Naive thymus-derived CD4-positive, alpha-beta T cell (primary cell): ENCODE measurements around the gene PPME1. TPM values are rescaled to one million over a fixed set of nuclear protein-coding genes. Genes with fewer than 3 reads are reported as not detected.
"Not testable (repeated sequence)": the region's sequence is repeated elsewhere in the genome, so short reads cannot be mapped to it uniquely, and the experiment has no call there.

Source experiments
- ATAC-seq: fragments of 150-1000 bp; cut with Tn5 transposase; 2 replicates; pipeline ENCODE4 v1.10.0; 2021; ENCODE audit warnings: mild to moderate bottlenecking, moderate library complexity
- CTCF ChIA-PET: fragments of 350-600 bp; sonication (Branson Sonifier 250); formaldehyde crosslinking; loops from one replicate; lab custom pipeline; 2021; ENCODE audit warnings: antibody characterized with exemption; lab: Charles Lee
- POLR2A ChIA-PET: fragments of 350-600 bp; sonication (Branson Sonifier 250); formaldehyde crosslinking; loops from one replicate; lab custom pipeline; 2021; ENCODE audit warnings: antibody characterized with exemption, inconsistent platforms; lab: Charles Lee
- DNase-seq, 9 donors: peaks; one replicate each; pipeline versions ENCODE4 v3.0.0 to v3.0.0-alpha.2; 2020 to 2022; ENCODE audit warnings: mixed read lengths in 1 of 9
- H3K27ac ChIP-seq: one replicate; pipeline ENCODE4 v1.7.0; 2013; ENCODE audit warnings: mild to moderate bottlenecking, low read depth, low read length, moderate library complexity
- H3K27me3 ChIP-seq, 2 donors: one replicate each; pipeline ENCODE4 v1.7.0; 2013; ENCODE audit warnings: low read length in 2 of 2, mild to moderate bottlenecking in 2 of 2, moderate library complexity in 2 of 2; ENCODE audit not compliant: control insufficient read depth in 2 of 2, insufficient read depth in 2 of 2
- H3K36me3 ChIP-seq, 3 experiments: 1 replicate in 2 of 3; 2 replicates in 1 of 3; pipeline ENCODE4 v1.7.0; 2013; ENCODE audit warnings: low read length in 3 of 3, mild to moderate bottlenecking in 3 of 3, moderate library complexity in 1 of 3; ENCODE audit not compliant: insufficient read depth in 3 of 3, control insufficient read depth in 2 of 3
- H3K4me1 ChIP-seq, 2 donors: one replicate each; pipeline ENCODE4 v1.7.0; 2013; ENCODE audit warnings: low read length in 2 of 2, mild to moderate bottlenecking in 2 of 2, moderate library complexity in 1 of 2; ENCODE audit not compliant: control insufficient read depth in 2 of 2, insufficient read depth in 2 of 2
- H3K4me3 ChIP-seq: 2 replicates; pipeline ENCODE4 v1.7.0; 2013; ENCODE audit warnings: mild to moderate bottlenecking, low read length
- H3K9me3 ChIP-seq, 3 experiments: 1 replicate in 2 of 3; 2 replicates in 1 of 3; pipeline ENCODE4 v1.7.0; 2013; ENCODE audit warnings: low read length in 3 of 3; ENCODE audit not compliant: control insufficient read depth in 2 of 3
- H3K27ac Mint-ChIP-seq, 9 donors: one replicate each; pipeline ENCODE4 v1.8.0; 2020 to 2022; ENCODE audit warnings: mixed read lengths in 9 of 9, mild to moderate bottlenecking in 8 of 9, moderate library complexity in 5 of 9, inconsistent platforms in 2 of 9
- H3K27me3 Mint-ChIP-seq, 5 donors: one replicate each; pipeline ENCODE4 v1.8.0; 2021 to 2022; ENCODE audit warnings: mixed read lengths in 5 of 5, mild to moderate bottlenecking in 1 of 5
- H3K36me3 Mint-ChIP-seq, 5 donors: one replicate each; pipeline ENCODE4 v1.8.0; 2020 to 2022; ENCODE audit warnings: mixed read lengths in 5 of 5, mild to moderate bottlenecking in 3 of 5, inconsistent platforms in 1 of 5
- H3K4me1 Mint-ChIP-seq, 7 donors: one replicate each; pipeline ENCODE4 v1.8.0; 2020 to 2022; ENCODE audit warnings: mixed read lengths in 7 of 7, mild to moderate bottlenecking in 3 of 7, inconsistent platforms in 1 of 7
- H3K4me3 Mint-ChIP-seq, 10 donors: one replicate each; pipeline ENCODE4 v1.8.0; 2020 to 2022; ENCODE audit warnings: mild to moderate bottlenecking in 10 of 10, mixed read lengths in 10 of 10, moderate library complexity in 6 of 10, inconsistent platforms in 2 of 10
- H3K9me3 Mint-ChIP-seq, 11 donors: one replicate each; pipeline ENCODE4 v1.8.0; 2020 to 2022; ENCODE audit warnings: mixed read lengths in 11 of 11, mild to moderate bottlenecking in 4 of 11, inconsistent platforms in 1 of 11, moderate library complexity in 1 of 11
- intact Hi-C, 2 donors: fragments of 100-400 bp; cut with micrococcal nuclease; formaldehyde crosslinking; loops; one replicate each; pipeline ENCODE4 v1.15.1; 2023
- polyA plus RNA-seq, 2 donors: library from polyadenylated mRNA; unstranded; fragments of 300-500 nt; fragmentation: Illumina TruSeq; gene quantifications; one replicate each; pipeline ENCODE4 v1.2.3, GENCODE V29; 2021
- total RNA-seq, 6 experiments: library from RNA in 5 of 6; stranded (reverse) in 5 of 6; gene quantifications; 1 replicate in 5 of 6; 2 replicates in 1 of 6; pipeline ENCODE4 v1.2.3 and lab custom pipeline; 2021 to 2026

PPME1 gene
- total and polyA plus RNA-seq, 7 experiments from 2014 or later, result 14.6 to 41.7 (median 20.2) TPM

GRCh38 chr11:74134661-74135060 lies 36.4 kb upstream of the PPME1 start:
- CTCF ChIA-PET, result interaction anchor here (0.7 kb wide), 1 partner anchor 170 kb away, joined by 3 read pairs; no protein-coding TSS in a partner anchor
- POLR2A ChIA-PET, result no interaction called here
- H3K4me1 Mint-ChIP-seq, result no peaks in the 10 kb centered on the region
- ATAC-seq, result no peak
- peaks cover 12 to 70% (median 57%) of the 10 kb centered on the region in 5 donors for H3K36me3 Mint-ChIP-seq
- H3K27me3 Mint-ChIP-seq, result no peaks in the 10 kb centered on the region
- peaks cover 0 to 50% (median 0%) of the 10 kb centered on the region in 3 experiments for H3K36me3 ChIP-seq
- H3K4me1 ChIP-seq, result no peaks in the 10 kb centered on the region
- H3K9me3 ChIP-seq, result no peaks in the 10 kb centered on the region
- no peaks in the 10 kb centered on the region for H3K27me3 ChIP-seq
- no peak overlapping the region for H3K27ac Mint-ChIP-seq
- no peak for DNase-seq
- no peak overlapping the region for H3K27ac ChIP-seq
- peaks cover 0 to 5% (median 0%) of the 10 kb centered on the region in 11 donors for H3K9me3 Mint-ChIP-seq
- intact Hi-C loops, result no loop called here
- H3K4me3 Mint-ChIP-seq, result no peak overlapping the region
- H3K4me3 ChIP-seq, result no peak overlapping the region

DNA sequence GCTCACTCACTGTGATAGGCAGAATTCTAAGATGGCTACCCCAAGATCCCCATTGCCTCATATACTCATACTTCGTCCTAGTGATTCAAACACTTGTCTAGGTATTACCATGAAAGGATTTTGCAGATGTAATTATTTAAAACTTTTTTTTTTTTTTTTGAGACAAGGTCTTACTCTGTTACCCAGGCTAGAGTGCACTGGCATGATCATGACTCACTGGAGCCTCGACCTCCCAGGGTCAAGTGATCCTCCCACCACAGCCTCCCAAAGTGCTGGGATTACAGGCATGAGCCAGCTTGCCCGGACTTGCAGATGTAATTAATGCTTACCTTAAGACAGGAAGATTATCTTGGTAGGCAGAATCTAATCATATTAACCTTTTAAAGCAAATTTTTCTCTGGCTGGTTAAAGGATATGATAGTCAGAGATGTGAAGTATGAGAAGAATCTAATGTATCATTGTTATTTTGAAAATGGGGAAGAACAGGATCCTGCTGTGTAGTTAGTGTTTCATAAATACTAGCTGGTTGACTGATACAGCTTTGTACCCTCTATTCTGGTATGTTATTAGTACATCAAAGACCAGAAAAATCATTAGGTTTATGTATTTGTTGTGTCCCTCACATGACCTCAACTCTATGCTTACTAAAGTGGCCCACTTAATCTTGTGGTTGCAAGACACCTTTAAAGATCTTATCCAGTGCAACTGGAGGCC lies 35.8 kb upstream of the PPME1 start:
- Mint-ChIP-seq H3K4me3 (no peak overlapping the region), H3K36me3 (peaks cover 12 to 71% (median 57%) of the 10 kb centered on the region in 5 donors), H3K4me1 (no peaks in the 10 kb centered on the region), H3K9me3 (peaks cover 0 to 5% (median 0%) of the 10 kb centered on the region in 11 donors), H3K27me3 (no peaks in the 10 kb centered on the region), H3K27ac (no peak overlapping the region)
- CTCF ChIA-PET, result interaction anchor here (0.7 kb wide), 1 partner anchor 170 kb away, joined by 3 read pairs; no protein-coding TSS in a partner anchor
- intact Hi-C loops, result no loop called here
- H3K4me1 ChIP-seq, result no peaks in the 10 kb centered on the region
- H3K36me3 ChIP-seq, result peaks cover 0 to 50% (median 0%) of the 10 kb centered on the region in 3 experiments
- no peaks in the 10 kb centered on the region for H3K27me3 ChIP-seq
- no peak overlapping the region for H3K27ac ChIP-seq
- H3K4me3 ChIP-seq, result no peak overlapping the region
- H3K9me3 ChIP-seq, result no peaks in the 10 kb centered on the region
- POLR2A ChIA-PET, result no interaction called here
- no peak for ATAC-seq
- no peak for DNase-seq

- H3K27ac Mint-ChIP-seq, result no peak overlapping the region
- H3K27ac ChIP-seq, result no peak overlapping the region
- ChIA-PET POLR2A (no interaction called here), CTCF (no interaction called here)
- DNase-seq (no peak), ATAC-seq (no peak)
- H3K36me3 ChIP-seq, result peaks cover 0 to 32% (median 0%) of the 10 kb centered on the region in 3 experiments
- peaks cover 0 to 12% (median 7%) of the 10 kb centered on the region in 7 donors for H3K4me1 Mint-ChIP-seq
- H3K9me3 ChIP-seq, result no peaks in the 10 kb centered on the region
- H3K4me3 ChIP-seq, result no peak overlapping the region
- H3K27me3 Mint-ChIP-seq, result no peaks in the 10 kb centered on the region
- no peak overlapping the region for H3K4me3 Mint-ChIP-seq
- peaks cover 9 to 53% (median 35%) of the 10 kb centered on the region in 5 donors for H3K36me3 Mint-ChIP-seq
- intact Hi-C loops, result no loop called here
- no peaks in the 10 kb centered on the region for H3K9me3 Mint-ChIP-seq
- H3K4me1 ChIP-seq, result no peaks in the 10 kb centered on the region
- H3K27me3 ChIP-seq, result no peaks in the 10 kb centered on the region
Measured at GRCh38 chr11:74138021-74138420, 33.1 kb upstream of the PPME1 start.

DNA sequence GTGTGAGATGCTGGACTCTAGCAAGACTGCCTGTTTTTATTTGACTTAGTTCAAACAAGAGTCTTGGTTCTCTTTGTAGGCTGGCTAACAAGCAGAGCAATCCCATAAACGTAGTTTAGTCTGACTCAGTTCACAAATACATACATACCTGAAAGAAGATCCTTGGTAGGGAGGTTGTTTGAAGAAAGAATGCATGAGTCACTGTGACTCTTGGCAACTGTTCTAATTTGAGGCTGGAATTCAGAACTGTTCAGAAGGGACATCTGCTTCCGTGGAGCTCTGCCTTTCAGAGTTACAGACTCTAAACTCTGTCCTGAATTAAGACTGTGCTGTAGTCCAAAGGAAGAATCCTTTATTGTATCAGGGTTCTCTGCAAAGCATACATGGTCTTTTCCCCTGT lies 32.5 kb upstream of the PPME1 start:
- DNase-seq (no peak), ATAC-seq (no peak)
- H3K4me1 ChIP-seq, result no peaks in the 10 kb centered on the region
- POLR2A ChIA-PET, result no interaction called here
- intact Hi-C loops, result no loop called here
- H3K36me3 ChIP-seq, result peaks cover 0 to 27% (median 0%) of the 10 kb centered on the region in 3 experiments
- H3K36me3 Mint-ChIP-seq, result peaks cover 4 to 48% (median 29%) of the 10 kb centered on the region in 5 donors
- H3K27me3 ChIP-seq, result no peaks in the 10 kb centered on the region
- CTCF ChIA-PET, result no interaction called here
- no peaks in the 10 kb centered on the region for H3K9me3 ChIP-seq
- H3K27ac Mint-ChIP-seq, result no peak overlapping the region
- no peaks in the 10 kb centered on the region for H3K27me3 Mint-ChIP-seq
- H3K4me3 ChIP-seq, result no peak overlapping the region
- peaks cover 0 to 14% (median 8%) of the 10 kb centered on the region in 7 donors for H3K4me1 Mint-ChIP-seq
- H3K27ac ChIP-seq, result no peak overlapping the region
- no peak overlapping the region for H3K4me3 Mint-ChIP-seq
- no peaks in the 10 kb centered on the region for H3K9me3 Mint-ChIP-seq

GRCh38 chr11:74139151-74139918 lies 31.8 kb upstream of the PPME1 start:
- DNase-seq (no peak), ATAC-seq (no peak)
- H3K36me3 ChIP-seq, result peaks cover 0 to 25% (median 0%) of the 10 kb centered on the region in 3 experiments
- Mint-ChIP-seq H3K27ac (peak overlapping the region in 1 of 9 donors; percentile 37), H3K4me3 (no peak overlapping the region), H3K4me1 (peaks cover 0 to 14% (median 8%) of the 10 kb centered on the region in 7 donors), H3K36me3 (peaks cover 4 to 42% (median 25%) of the 10 kb centered on the region in 5 donors), H3K27me3 (no peaks in the 10 kb centered on the region), H3K9me3 (no peaks in the 10 kb centered on the region)
- no peaks in the 10 kb centered on the region for H3K9me3 ChIP-seq
- intact Hi-C loops, result no loop called here
- ChIA-PET POLR2A (interaction anchor here (0.5 kb wide), 1 partner anchor 21 kb away, joined by 3 read pairs; no protein-coding TSS in a partner anchor), CTCF (no interaction called here)
- H3K4me1 ChIP-seq, result no peaks in the 10 kb centered on the region
- H3K4me3 ChIP-seq, result no peak overlapping the region
- H3K27ac ChIP-seq, result no peak overlapping the region
- H3K27me3 ChIP-seq, result no peaks in the 10 kb centered on the region

DNA sequence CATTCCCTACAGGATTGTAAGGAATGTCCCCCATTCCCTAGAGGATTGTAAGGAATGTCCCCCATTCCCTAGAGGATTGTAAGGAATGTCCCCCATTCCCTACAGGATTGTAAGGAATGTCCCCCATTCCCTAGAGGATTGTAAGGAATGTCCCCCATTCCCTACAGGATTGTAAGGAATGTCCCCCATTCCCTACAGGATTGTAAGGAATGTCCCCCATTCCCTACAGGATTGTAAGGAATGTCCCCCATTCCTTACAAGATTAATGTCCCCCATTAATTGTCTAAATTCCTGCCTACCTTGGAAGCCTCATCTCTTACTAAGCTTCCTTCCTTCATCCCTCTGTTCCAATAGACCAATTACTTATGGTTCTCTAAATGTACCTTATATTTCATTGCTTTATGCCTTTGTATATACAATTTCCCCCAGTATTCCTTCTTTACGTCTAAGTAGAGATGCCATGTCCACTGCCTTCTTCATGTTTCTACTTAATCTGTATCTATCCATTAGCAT lies 31.1 kb upstream of the PPME1 start:
- H3K4me1 ChIP-seq, DNase-seq, H3K4me3 ChIP-seq, CTCF ChIA-PET, H3K27ac ChIP-seq, H3K9me3 ChIP-seq, H3K4me3 Mint-ChIP-seq, intact Hi-C loops, ATAC-seq, H3K27me3 ChIP-seq, H3K27me3 Mint-ChIP-seq, H3K27ac Mint-ChIP-seq, H3K9me3 Mint-ChIP-seq: not testable (repeated sequence)
- Mint-ChIP-seq H3K36me3 (peaks cover 4 to 45% (median 25%) of the 10 kb centered on the region in 5 donors), H3K4me1 (peaks cover 0 to 14% (median 8%) of the 10 kb centered on the region in 7 donors)
- POLR2A ChIA-PET, result interaction anchor here (0.5 to 0.6 kb wide), 2 partner anchors 21 to 560 kb away, joined by 3 read pairs; no protein-coding TSS in a partner anchor
- peaks cover 0 to 25% (median 0%) of the 10 kb centered on the region in 3 experiments for H3K36me3 ChIP-seq
